ENCODE results near the gene KCNH1. TPM values are rescaled to one million over a fixed set of nuclear protein-coding genes. Genes with fewer than 3 reads are reported as not detected.

The KCNH1 gene
- polyA plus RNA-seq, 2 of the 4 experiments (the other 2 are of a cell fraction), result 5.1 to 7.9 TPM

GRCh38 chr1:210731597-210731996, 402.4 kb downstream of the KCNH1 start:
- no peak overlapping the region for H3K4me2 ChIP-seq
- no peaks in the 10 kb centered on the region for H3K9me3 ChIP-seq
- 85% methylated on average over 2 of the region's 2 CpGs for WGBS (ENCODE audit: missing lambda C conversion rate)
- no peak overlapping the region for H3K4me3 ChIP-seq
- H3K27ac ChIP-seq, result no peak overlapping the region
- ATAC-seq (no peak), FAIRE-seq (no peak), DNase-seq (ENCODE audit: low read depth in 1 of 2, low spot score in 1 of 2) (no peak)
- CTCF ChIA-PET, result no interaction called here
- no peak for TF ChIP-seq HOXB13 (CRISPR knock-in tag; IDR thresholded peaks at IDR 0.05; ENCODE audit: low read depth)
- TF ChIP-seq ZNF302 (CRISPR knock-in tag; IDR thresholded peaks at IDR 0.05), result no peak
- TF ChIP-seq NR3C1 (IDR thresholded peaks at IDR 0.05), result no peak
- TF ChIP-seq ATOH8 (CRISPR knock-in tag; IDR thresholded peaks at IDR 0.05; ENCODE audit: low read depth), result no peak
- no peaks in the 10 kb centered on the region for H3K4me1 ChIP-seq
- POLR2A ChIA-PET, result no interaction called here

GRCh38 chr1:210731193-210731592, 402.8 kb downstream of the KCNH1 start:
- ATAC-seq (no peak), FAIRE-seq (no peak), DNase-seq (ENCODE audit: low read depth in 1 of 2, low spot score in 1 of 2) (no peak)
- H3K9me3 ChIP-seq, result no peaks in the 10 kb centered on the region
- H3K4me2 ChIP-seq, result no peak overlapping the region
- ChIA-PET CTCF (no interaction called here), POLR2A (no interaction called here)
- WGBS (ENCODE audit: missing lambda C conversion rate), result 90% methylated on average over 2 of the region's 2 CpGs
- no peaks in the 10 kb centered on the region for H3K4me1 ChIP-seq
- no peak overlapping the region for H3K4me3 ChIP-seq
- H3K27ac ChIP-seq, result no peak overlapping the region
- TF ChIP-seq HMGXB4 (CRISPR knock-in tag; IDR thresholded peaks at IDR 0.05; ENCODE audit: borderline replicate concordance) (no peak), BCL3 (IDR thresholded peaks at IDR 0.05) (no peak), MAFK (IDR thresholded peaks at IDR 0.05; ENCODE audit: partially characterized antibody) (no peak), HOXB5 (CRISPR knock-in tag; IDR thresholded peaks at IDR 0.05) (no peak), FOSB (CRISPR knock-in tag; IDR thresholded peaks at IDR 0.05) (no peak), NFE2L2 (conservative IDR thresholded peaks at IDR 0.05; ENCODE audit: low read length) (no peak)

GRCh38 chr1:210730023-210730422, 403.9 kb downstream of the KCNH1 start:
- no peak for FAIRE-seq
- H3K27ac ChIP-seq, result no peak overlapping the region

More at GRCh38 chr1:210730023-210730422, 403.9 kb downstream of the KCNH1 start:
- CTCF ChIA-PET, result interaction anchor here (0.6 to 1.5 kb wide), 2 partner anchors 400 to 404 kb away, joined by 3 to 4 read pairs; partner anchors contain the start of gene KCNH1
- no peak overlapping the region for H3K4me2 ChIP-seq
- no peak for DNase-seq (ENCODE audit: low read depth in 1 of 2, low spot score in 1 of 2)
- no peak overlapping the region for H3K4me3 ChIP-seq
- no peaks in the 10 kb centered on the region for H3K9me3 ChIP-seq
- POLR2A ChIA-PET, result no interaction called here
- no peaks in the 10 kb centered on the region for H3K4me1 ChIP-seq
- TF ChIP-seq RFX5 (IDR thresholded peaks at IDR 0.05) (no peak), E2F6 (IDR thresholded peaks at IDR 0.05; ENCODE audit: borderline replicate concordance, low read depth) (no peak), USF2 (IDR thresholded peaks at IDR 0.05) (no peak), HDAC2 (IDR thresholded peaks at IDR 0.05) (no peak), ZSCAN20 (CRISPR knock-in tag; IDR thresholded peaks at IDR 0.05) (no peak), CBX8 (IDR thresholded peaks at IDR 0.05) (no peak), EP300 (IDR thresholded peaks at IDR 0.05) (no peak), HOXB5 (CRISPR knock-in tag; IDR thresholded peaks at IDR 0.05) (no peak)
- no peak for ATAC-seq
- WGBS (ENCODE audit: missing lambda C conversion rate), result 93% methylated on average over 1 of the region's 1 CpG

Data from A549 (cell line).